H9 (cell line): ENCODE results near the gene RBL1. TPM values are rescaled to one million over a fixed set of nuclear protein-coding genes. Genes with fewer than 3 reads are reported as not detected.

Experiments
- DNase-seq: peaks from one replicate; pipeline ENCODE4 v3.0.0-alpha.2; 2017
- H2AFZ ChIP-seq: one replicate; pipeline ENCODE4 v1.6.1; 2013; ENCODE audit warnings: mild to moderate bottlenecking, low read length, control low read depth, moderate library complexity
- H2AK5ac ChIP-seq: 2 replicates; pipeline ENCODE4 v1.6.1; 2013; ENCODE audit warnings: low read length, control low read depth, mixed read lengths; ENCODE audit not compliant: insufficient read length
- H2BK120ac ChIP-seq: one replicate; pipeline ENCODE4 v1.6.1; 2013; ENCODE audit warnings: low read depth, mild to moderate bottlenecking, low read length, control low read depth, inconsistent platforms; ENCODE audit not compliant: poor library complexity, severe bottlenecking
- H2BK12ac ChIP-seq: 2 replicates; pipeline ENCODE4 v1.6.1; 2013; ENCODE audit warnings: low read length, control low read depth, mixed read lengths, low read depth; ENCODE audit not compliant: insufficient read length
- H2BK15ac ChIP-seq: 2 replicates; pipeline ENCODE4 v1.6.1; 2013; ENCODE audit warnings: low read depth, low read length, control low read depth
- H2BK20ac ChIP-seq: one replicate; pipeline ENCODE4 v1.6.1; 2013; ENCODE audit warnings: low read depth, mild to moderate bottlenecking, low read length, control low read depth, inconsistent platforms; ENCODE audit not compliant: poor library complexity, severe bottlenecking
- H2BK5ac ChIP-seq: 2 replicates; pipeline ENCODE4 v1.6.1; 2013; ENCODE audit warnings: low read length, control low read depth, mixed read lengths; ENCODE audit not compliant: insufficient read length
- H3K14ac ChIP-seq: 2 replicates; pipeline ENCODE4 v1.6.1; 2013; ENCODE audit warnings: low read length, control low read depth; ENCODE audit not compliant: insufficient read depth
- H3K18ac ChIP-seq: 2 replicates; pipeline ENCODE4 v1.6.1; 2013; ENCODE audit warnings: low read depth, mild to moderate bottlenecking, mixed read lengths, low read length, control low read depth; ENCODE audit not compliant: insufficient read length
- H3K23ac ChIP-seq: 2 replicates; pipeline ENCODE4 v1.6.1; 2013; ENCODE audit warnings: low read length, control low read depth, mixed read lengths, low read depth; ENCODE audit not compliant: insufficient read length
- H3K23me2 ChIP-seq: 2 replicates; pipeline ENCODE4 v1.6.1; 2013; ENCODE audit warnings: low read depth, mild to moderate bottlenecking, mixed read lengths, low read length, control low read depth; ENCODE audit not compliant: insufficient read length, poor library complexity, severe bottlenecking
- H3K27ac ChIP-seq: 2 replicates; pipeline ENCODE4 v1.5.1; 2013; ENCODE audit warnings: low read length, control low read depth, mixed read lengths, low read depth; ENCODE audit not compliant: insufficient read length
- H3K27me3 ChIP-seq: 2 replicates; pipeline ENCODE4 v1.6.1; 2013; ENCODE audit warnings: low read length, control low read depth, inconsistent platforms; ENCODE audit not compliant: insufficient read depth
- H3K4ac ChIP-seq: 2 replicates; pipeline ENCODE4 v1.6.1; 2013; ENCODE audit warnings: low read depth, mild to moderate bottlenecking, control low read depth, inconsistent platforms, low read length, moderate library complexity
- H3K4me1 ChIP-seq: 2 replicates; pipeline ENCODE4 v1.6.1; 2013; ENCODE audit warnings: low read length, control low read depth, inconsistent platforms; ENCODE audit not compliant: insufficient read depth
- H3K4me2 ChIP-seq: 2 replicates; pipeline ENCODE4 v1.6.1; 2013; ENCODE audit warnings: low read length, control low read depth, mixed read lengths; ENCODE audit not compliant: insufficient read length, insufficient read depth
- H3K56ac ChIP-seq: 2 replicates; pipeline ENCODE4 v1.6.1; 2013; ENCODE audit warnings: low read depth, mild to moderate bottlenecking, mixed read lengths, low read length, control low read depth; ENCODE audit not compliant: insufficient read length
- H3K79me1 ChIP-seq: 2 replicates; pipeline ENCODE4 v1.6.1; 2013; ENCODE audit warnings: low read depth, mild to moderate bottlenecking, moderate library complexity, low read length, control low read depth, inconsistent platforms; ENCODE audit not compliant: insufficient read depth, poor library complexity, severe bottlenecking
- H3K79me2 ChIP-seq: 2 replicates; pipeline ENCODE4 v1.6.1; 2013; ENCODE audit warnings: low read length, control low read depth, inconsistent platforms; ENCODE audit not compliant: insufficient read depth
- H3K9ac ChIP-seq: 2 replicates; pipeline ENCODE4 v1.6.1; 2013; ENCODE audit warnings: low read length, control low read depth, mixed read lengths; ENCODE audit not compliant: insufficient read length; ENCODE audit errors: extremely low read depth
- H3K9me3 ChIP-seq: one replicate; pipeline ENCODE4 v1.6.1; 2013; ENCODE audit warnings: low read depth, low read length, inconsistent platforms; ENCODE audit not compliant: control insufficient read depth
- H3T11ph ChIP-seq: one replicate; pipeline ENCODE4 v1.6.1; 2013; ENCODE audit warnings: mild to moderate bottlenecking, low read length, control low read depth, inconsistent platforms
- H4K20me1 ChIP-seq: one replicate; pipeline ENCODE4 v1.6.1; 2013; ENCODE audit not compliant: control insufficient read depth, insufficient read length, insufficient read depth
- H4K5ac ChIP-seq: 2 replicates; pipeline ENCODE4 v1.6.1; 2013; ENCODE audit warnings: low read depth, mild to moderate bottlenecking, mixed read lengths, low read length, control low read depth; ENCODE audit not compliant: insufficient read length
- H4K8ac ChIP-seq: replicated peaks from 2 replicates; pipeline ENCODE4 v1.6.1; 2013; ENCODE audit warnings: low read length, control low read depth, mixed read lengths, low read depth; ENCODE audit not compliant: insufficient read length
- H4K91ac ChIP-seq: 2 replicates; pipeline ENCODE4 v1.6.1; 2013; ENCODE audit warnings: low read depth, mild to moderate bottlenecking, moderate library complexity, mixed read lengths, low read length, control low read depth; ENCODE audit not compliant: insufficient read length
- H3K27ac Mint-ChIP-seq, 3 experiments: 2 replicates in 2 of 3; 3 replicates in 1 of 3; pipeline ENCODE4 v1.8.0; 2020 to 2021; ENCODE audit warnings: mixed read lengths in 3 of 3, mild to moderate bottlenecking in 1 of 3, moderate library complexity in 1 of 3
- H3K27me3 Mint-ChIP-seq: 2 replicates; pipeline ENCODE4 v1.8.0; 2021; ENCODE audit warnings: low read depth, mild to moderate bottlenecking, moderate library complexity, mixed read lengths
- H3K36me3 Mint-ChIP-seq, 3 experiments: 2 replicates in 2 of 3; 3 replicates in 1 of 3; pipeline ENCODE4 v1.8.0; 2020 to 2021; ENCODE audit warnings: low read depth in 3 of 3, mixed read lengths in 3 of 3; ENCODE audit not compliant: insufficient read depth in 1 of 3
- H3K4me1 Mint-ChIP-seq, 2 experiments: 2 replicates each; pipeline ENCODE4 v1.8.0; 2020; ENCODE audit warnings: mixed read lengths in 2 of 2
- H3K4me3 Mint-ChIP-seq, 2 experiments: 2 replicates in 1 of 2; 3 replicates in 1 of 2; pipeline ENCODE4 v1.8.0; 2020 to 2021; ENCODE audit warnings: mild to moderate bottlenecking in 2 of 2, mixed read lengths in 2 of 2, moderate library complexity in 1 of 2
- H3K9me3 Mint-ChIP-seq, 2 experiments: 2 replicates in 1 of 2; 3 replicates in 1 of 2; pipeline ENCODE4 v1.8.0; 2020; ENCODE audit warnings: mild to moderate bottlenecking in 2 of 2, mixed read lengths in 2 of 2, moderate library complexity in 1 of 2
- WGBS: extraction: QIAGEN DNeasy Blood & Tissue Kit; methylation state at CpG from one replicate; pipeline ENCODE4 v1.1.7; 2013; ENCODE audit warnings: missing lambda C conversion rate, low lambda C conversion rate, mixed read lengths; ENCODE audit not compliant: insufficient read length; ENCODE audit errors: extremely low coverage; 5-methylcytosine and 5-hydroxymethylcytosine counted together
- total RNA-seq: library from RNA; stranded (reverse); gene quantifications from 2 replicates; pipeline ENCODE4 v1.2.1, GENCODE V29; 2021
- TF ChIP-seq, protein P1 (sequence below): fragments of 200-600 bp; sonication (generic); conservative IDR thresholded peaks from 3 replicates; pipeline ENCODE4 v1.8.0; 2021; ENCODE audit warnings: antibody characterized with exemption, mild to moderate bottlenecking

The RBL1 gene
- total RNA-seq, 1 experiment from 2014 or later, result 14.1 TPM

- no peak overlapping the region for H3K9ac ChIP-seq
- H3K18ac ChIP-seq, result no peak overlapping the region
- no peak overlapping the region for H2BK5ac ChIP-seq
- H3K23ac ChIP-seq, result no peak overlapping the region
- no peaks in the 10 kb centered on the region for H4K20me1 ChIP-seq
- H2AK5ac ChIP-seq, result no peak overlapping the region
- no peak overlapping the region for H3K4ac ChIP-seq
- no peak overlapping the region for H4K91ac ChIP-seq
- Mint-ChIP-seq H3K9me3 (peaks cover 11 to 13% of the 10 kb centered on the region in 2 experiments), H3K27ac (no peak overlapping the region), H3K36me3 (peaks cover 0 to 6% (median 5%) of the 10 kb centered on the region in 3 experiments; a peak in 3 of 7 replicates), H3K4me3 (no peak overlapping the region), H3K4me1 (peaks cover 0 to 2% of the 10 kb centered on the region in 2 experiments; a peak in 2 of 4 replicates), H3K27me3 (no peaks in the 10 kb centered on the region)
- H3K56ac ChIP-seq, result no peak overlapping the region
- no peaks in the 10 kb centered on the region for H3K79me2 ChIP-seq
- no peak overlapping the region for H2BK12ac ChIP-seq
- H3K4me2 ChIP-seq, result no peak overlapping the region
- H4K8ac ChIP-seq, result no peak overlapping the region
- H3K27me3 ChIP-seq, result no peaks in the 10 kb centered on the region
- no peak overlapping the region for H2AFZ ChIP-seq
- no peak overlapping the region for H4K5ac ChIP-seq
- H3K4me1 ChIP-seq, result no peaks in the 10 kb centered on the region
- H3K27ac ChIP-seq, result no peak overlapping the region
- no peak overlapping the region for H2BK20ac ChIP-seq
- H3K23me2 ChIP-seq, result no peaks in the 10 kb centered on the region
- H2BK120ac ChIP-seq, result no peak overlapping the region
- DNase-seq, result no peak
- H3K14ac ChIP-seq, result no peak overlapping the region
- no peak overlapping the region for H3T11ph ChIP-seq
- H3K79me1 ChIP-seq, result no peaks in the 10 kb centered on the region
- H2BK15ac ChIP-seq, result no peak overlapping the region
- WGBS, result no CpG with 5 or more reads among the region's 6 CpGs
- TF ChIP-seq, protein P1, sequence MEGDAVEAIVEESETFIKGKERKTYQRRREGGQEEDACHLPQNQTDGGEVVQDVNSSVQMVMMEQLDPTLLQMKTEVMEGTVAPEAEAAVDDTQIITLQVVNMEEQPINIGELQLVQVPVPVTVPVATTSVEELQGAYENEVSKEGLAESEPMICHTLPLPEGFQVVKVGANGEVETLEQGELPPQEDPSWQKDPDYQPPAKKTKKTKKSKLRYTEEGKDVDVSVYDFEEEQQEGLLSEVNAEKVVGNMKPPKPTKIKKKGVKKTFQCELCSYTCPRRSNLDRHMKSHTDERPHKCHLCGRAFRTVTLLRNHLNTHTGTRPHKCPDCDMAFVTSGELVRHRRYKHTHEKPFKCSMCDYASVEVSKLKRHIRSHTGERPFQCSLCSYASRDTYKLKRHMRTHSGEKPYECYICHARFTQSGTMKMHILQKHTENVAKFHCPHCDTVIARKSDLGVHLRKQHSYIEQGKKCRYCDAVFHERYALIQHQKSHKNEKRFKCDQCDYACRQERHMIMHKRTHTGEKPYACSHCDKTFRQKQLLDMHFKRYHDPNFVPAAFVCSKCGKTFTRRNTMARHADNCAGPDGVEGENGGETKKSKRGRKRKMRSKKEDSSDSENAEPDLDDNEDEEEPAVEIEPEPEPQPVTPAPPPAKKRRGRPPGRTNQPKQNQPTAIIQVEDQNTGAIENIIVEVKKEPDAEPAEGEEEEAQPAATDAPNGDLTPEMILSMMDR, result no peak
- H3K9me3 ChIP-seq, result no peaks in the 10 kb centered on the region
Observed at GRCh38 chr20:37123441-37123840, 27.6 kb upstream of the RBL1 start.
